Ammon's horn (tissue), 1 donor: ENCODE data around the gene SF3B2.
"Not testable (repeated sequence)": the region's sequence is repeated elsewhere in the genome, so short reads cannot be mapped to it uniquely, and the experiment has no call there.

Experiments used
- DNase-seq: peaks from one replicate; pipeline ENCODE4 v3.0.0-alpha.2; 2016; ENCODE audit warnings: low spot score

The SF3B2 gene

DNA sequence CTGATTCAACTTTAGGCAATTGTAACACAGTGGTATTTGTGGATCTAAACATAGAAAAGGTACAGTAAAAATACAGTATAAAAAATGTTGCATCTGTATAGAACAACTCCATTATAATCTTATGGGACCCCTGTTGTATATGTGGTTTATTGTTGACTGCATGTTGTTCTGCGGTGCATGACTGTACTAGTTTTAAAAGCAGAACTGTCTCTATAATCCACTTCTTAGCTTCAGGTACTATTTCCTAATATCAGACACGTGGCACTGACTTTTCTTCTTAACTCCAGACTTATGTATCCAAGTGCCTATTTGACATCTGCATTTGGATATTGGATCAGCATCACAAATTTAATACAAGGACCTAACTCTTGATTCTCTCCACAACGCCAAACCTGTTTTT, 59.0 kb downstream of the SF3B2 start:
- no peak for DNase-seq

DNA sequence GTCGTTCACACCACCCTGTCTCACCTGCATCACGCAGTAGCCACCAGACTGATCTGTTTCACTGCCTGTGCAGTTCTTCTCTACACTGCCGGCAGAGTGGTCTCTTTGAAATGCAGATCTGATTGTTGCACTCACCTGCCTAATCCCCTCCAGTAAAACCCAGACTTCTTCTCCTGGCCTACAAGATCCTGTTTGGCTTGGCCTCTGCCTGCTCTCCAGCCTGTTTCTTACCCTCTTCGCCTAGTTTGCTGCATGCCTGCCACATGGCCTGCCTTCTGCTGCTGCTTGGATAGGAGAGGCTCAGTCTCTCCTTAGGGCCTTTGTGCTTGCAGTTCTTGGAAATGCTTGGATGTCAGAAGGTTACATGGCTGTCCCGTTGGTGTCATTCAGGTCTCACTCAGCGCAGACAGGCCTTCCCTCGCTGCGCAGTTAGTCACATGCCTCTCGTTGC, 59.9 kb downstream of the SF3B2 start:
- DNase-seq = no peak

DNA sequence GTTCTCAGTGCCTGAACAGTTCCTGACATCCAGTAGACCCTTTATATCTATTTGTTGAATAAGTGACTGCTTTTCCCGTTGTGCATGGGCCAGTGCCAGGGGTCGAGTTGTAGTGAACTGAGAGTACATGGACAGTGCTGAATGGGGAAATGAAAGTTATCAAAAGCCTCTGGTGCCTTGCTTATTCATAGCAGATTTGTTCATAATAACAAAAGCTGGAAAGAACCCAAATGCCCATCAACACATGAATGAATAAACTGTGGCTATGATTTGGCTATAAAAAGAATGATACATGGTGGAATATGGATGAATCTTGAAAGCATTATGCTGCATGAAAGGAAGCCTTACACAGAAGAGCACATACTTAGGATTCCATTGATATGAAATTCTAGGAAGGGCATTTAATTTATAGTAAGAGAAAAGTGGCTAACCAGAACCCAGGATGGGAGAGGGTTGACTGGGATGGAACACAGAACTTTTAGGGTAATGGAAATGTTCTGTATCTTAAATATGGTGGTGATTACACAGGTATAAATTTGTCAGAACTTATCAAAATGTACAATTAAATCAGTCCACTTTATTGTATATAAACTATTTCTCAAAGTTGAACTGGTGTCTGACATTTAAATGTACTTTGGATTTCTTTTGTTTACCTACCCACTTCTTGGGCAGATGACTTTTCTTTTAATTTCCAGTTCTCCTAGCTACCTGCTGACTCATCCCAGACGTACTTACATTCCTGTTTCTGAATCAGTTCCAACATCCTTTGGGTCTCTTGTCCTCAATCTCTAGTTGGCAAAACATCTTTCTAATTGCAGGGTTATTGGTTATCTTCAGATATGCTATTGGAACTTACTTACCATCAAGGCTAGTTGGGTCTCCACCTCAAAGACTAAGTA, 60.7 kb downstream of the SF3B2 start:
- DNase-seq = peak; percentile 29

GRCh38 chr11:66114957-66115356, 62.8 kb downstream of the SF3B2 start:
- DNase-seq = not testable (repeated sequence)

- no peak for DNase-seq
Measured at GRCh38 chr11:66115638-66116301, 63.6 kb downstream of the SF3B2 start.

- DNase-seq = no peak
Measured at GRCh38 chr11:66116576-66117361, 64.6 kb downstream of the SF3B2 start.

DNA sequence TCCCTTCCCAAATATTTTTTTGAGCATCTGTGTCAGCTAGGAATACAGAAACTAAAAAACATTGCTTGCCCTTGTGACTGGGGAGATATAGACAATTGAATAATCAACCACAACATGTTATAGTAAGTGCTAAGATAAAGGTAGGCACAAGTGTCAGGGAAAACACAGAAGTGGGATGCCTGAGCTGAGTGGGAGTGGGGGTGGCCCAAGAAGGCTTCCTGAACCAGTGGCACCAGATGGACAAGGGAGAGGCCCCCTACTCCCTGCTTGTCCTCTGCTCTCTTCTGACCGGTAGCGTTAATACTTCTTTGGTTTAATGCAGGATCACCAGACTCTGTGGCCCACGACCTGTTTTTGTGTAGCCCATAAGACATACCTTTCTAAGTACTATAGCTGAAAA, 66.7 kb downstream of the SF3B2 start:
- no peak for DNase-seq
